Measurements from ENCODE around the gene VAV1. TPM values are rescaled to one million over a fixed set of nuclear protein-coding genes. Genes with fewer than 3 reads are reported as not detected.

VAV1 gene
- total and polyA plus RNA-seq, 9 of the 15 experiments (the other 6 are each of a cell fraction or from before 2014, with no cell fraction given), result 0.46 to 20.1 (median 11.1) TPM

DNA sequence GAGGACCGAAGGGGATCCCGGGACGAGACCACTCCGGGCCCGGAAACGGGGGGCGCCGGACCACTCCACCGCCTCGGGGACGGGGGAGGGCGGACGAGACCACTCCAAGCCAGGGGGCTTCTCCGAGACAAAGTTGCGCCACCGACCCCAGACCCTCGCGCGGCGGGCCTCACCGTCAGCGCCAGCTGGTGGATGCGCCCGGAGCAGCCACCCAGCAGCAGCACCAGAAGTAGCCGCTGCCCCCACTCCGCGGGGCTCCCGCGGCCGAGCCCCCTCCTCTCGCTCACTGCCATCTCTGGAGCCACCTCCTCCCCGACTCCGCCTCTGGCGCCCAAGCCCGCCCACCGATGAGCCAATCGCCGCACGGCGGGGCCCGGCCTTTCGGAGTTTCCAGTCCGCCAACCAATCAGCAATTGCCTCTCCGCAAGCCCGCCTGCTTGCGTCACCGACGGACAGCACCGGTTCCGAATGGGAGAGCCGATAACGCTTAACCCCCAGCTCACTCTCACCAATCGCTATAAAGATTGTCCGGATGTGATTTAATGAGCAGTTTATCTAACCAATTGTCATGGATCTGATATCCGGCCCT, 35.1 kb upstream of the VAV1 start, which contains the start of gene GPR108 (continued):
- TF ChIP-seq, protein P1, sequence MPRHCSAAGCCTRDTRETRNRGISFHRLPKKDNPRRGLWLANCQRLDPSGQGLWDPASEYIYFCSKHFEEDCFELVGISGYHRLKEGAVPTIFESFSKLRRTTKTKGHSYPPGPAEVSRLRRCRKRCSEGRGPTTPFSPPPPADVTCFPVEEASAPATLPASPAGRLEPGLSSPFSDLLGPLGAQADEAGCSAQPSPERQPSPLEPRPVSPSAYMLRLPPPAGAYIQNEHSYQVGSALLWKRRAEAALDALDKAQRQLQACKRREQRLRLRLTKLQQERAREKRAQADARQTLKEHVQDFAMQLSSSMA (CRISPR knock-in tag; IDR thresholded peaks at IDR 0.05), result no peak
- no peak for TF ChIP-seq TARDBP (IDR thresholded peaks at IDR 0.05)
- no peak for TF ChIP-seq MTA2 (IDR thresholded peaks at IDR 0.05; ENCODE audit: low read depth)
- no peak for TF ChIP-seq ZFP36 (IDR thresholded peaks at IDR 0.05; ENCODE audit: low read depth, low read length, partially characterized antibody)
- TF ChIP-seq TSC22D4 (tag; IDR thresholded peaks at IDR 0.05), result no peak
- TF ChIP-seq MAFF (IDR thresholded peaks at IDR 0.05; ENCODE audit: low read length), result peak; percentile 56; the same call in 1 of the 2 replicates
- no peak for TF ChIP-seq ZNF133 (CRISPR knock-in tag; IDR thresholded peaks at IDR 0.05)
- no peak for TF ChIP-seq NBN (IDR thresholded peaks at IDR 0.05; ENCODE audit: low read depth)
- TF ChIP-seq, protein P2, sequence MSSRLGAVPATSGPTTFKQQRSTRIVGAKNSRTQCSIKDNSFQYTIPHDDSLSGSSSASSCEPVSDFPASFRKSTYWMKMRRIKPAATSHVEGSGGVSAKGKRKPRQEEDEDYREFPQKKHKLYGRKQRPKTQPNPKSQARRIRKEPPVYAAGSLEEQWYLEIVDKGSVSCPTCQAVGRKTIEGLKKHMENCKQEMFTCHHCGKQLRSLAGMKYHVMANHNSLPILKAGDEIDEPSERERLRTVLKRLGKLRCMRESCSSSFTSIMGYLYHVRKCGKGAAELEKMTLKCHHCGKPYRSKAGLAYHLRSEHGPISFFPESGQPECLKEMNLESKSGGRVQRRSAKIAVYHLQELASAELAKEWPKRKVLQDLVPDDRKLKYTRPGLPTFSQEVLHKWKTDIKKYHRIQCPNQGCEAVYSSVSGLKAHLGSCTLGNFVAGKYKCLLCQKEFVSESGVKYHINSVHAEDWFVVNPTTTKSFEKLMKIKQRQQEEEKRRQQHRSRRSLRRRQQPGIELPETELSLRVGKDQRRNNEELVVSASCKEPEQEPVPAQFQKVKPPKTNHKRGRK (tag; IDR thresholded peaks at IDR 0.05), result no peak
- TF ChIP-seq SRSF1 (IDR thresholded peaks at IDR 0.05; ENCODE audit: low read depth, low read length), result no peak
- no peak for TF ChIP-seq HNRNPH1 (optimal IDR thresholded peaks at IDR 0.05; ENCODE audit: low read depth, low read length)
- TF ChIP-seq FOXK2 (conservative IDR thresholded peaks at IDR 0.05 in 1 of 2, IDR thresholded peaks at IDR 0.05 in 1 of 2; ENCODE audit: low read depth in 2 of 2), result peak in 1 of 2 experiments; percentile 100; a peak in 2 of 4 replicates
- TF ChIP-seq, protein P3, sequence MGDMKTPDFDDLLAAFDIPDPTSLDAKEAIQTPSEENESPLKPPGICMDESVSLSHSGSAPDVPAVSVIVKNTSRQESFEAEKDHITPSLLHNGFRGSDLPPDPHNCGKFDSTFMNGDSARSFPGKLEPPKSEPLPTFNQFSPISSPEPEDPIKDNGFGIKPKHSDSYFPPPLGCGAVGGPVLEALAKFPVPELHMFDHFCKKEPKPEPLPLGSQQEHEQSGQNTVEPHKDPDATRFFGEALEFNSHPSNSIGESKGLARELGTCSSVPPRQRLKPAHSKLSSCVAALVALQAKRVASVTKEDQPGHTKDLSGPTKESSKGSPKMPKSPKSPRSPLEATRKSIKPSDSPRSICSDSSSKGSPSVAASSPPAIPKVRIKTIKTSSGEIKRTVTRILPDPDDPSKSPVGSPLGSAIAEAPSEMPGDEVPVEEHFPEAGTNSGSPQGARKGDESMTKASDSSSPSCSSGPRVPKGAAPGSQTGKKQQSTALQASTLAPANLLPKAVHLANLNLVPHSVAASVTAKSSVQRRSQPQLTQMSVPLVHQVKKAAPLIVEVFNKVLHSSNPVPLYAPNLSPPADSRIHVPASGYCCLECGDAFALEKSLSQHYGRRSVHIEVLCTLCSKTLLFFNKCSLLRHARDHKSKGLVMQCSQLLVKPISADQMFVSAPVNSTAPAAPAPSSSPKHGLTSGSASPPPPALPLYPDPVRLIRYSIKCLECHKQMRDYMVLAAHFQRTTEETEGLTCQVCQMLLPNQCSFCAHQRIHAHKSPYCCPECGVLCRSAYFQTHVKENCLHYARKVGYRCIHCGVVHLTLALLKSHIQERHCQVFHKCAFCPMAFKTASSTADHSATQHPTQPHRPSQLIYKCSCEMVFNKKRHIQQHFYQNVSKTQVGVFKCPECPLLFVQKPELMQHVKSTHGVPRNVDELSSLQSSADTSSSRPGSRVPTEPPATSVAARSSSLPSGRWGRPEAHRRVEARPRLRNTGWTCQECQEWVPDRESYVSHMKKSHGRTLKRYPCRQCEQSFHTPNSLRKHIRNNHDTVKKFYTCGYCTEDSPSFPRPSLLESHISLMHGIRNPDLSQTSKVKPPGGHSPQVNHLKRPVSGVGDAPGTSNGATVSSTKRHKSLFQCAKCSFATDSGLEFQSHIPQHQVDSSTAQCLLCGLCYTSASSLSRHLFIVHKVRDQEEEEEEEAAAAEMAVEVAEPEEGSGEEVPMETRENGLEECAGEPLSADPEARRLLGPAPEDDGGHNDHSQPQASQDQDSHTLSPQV (IDR thresholded peaks at IDR 0.05), result no peak
- no peak for TF ChIP-seq TFAM (CRISPR knock-in tag; conservative IDR thresholded peaks at IDR 0.05)
- TF ChIP-seq, protein P4, sequence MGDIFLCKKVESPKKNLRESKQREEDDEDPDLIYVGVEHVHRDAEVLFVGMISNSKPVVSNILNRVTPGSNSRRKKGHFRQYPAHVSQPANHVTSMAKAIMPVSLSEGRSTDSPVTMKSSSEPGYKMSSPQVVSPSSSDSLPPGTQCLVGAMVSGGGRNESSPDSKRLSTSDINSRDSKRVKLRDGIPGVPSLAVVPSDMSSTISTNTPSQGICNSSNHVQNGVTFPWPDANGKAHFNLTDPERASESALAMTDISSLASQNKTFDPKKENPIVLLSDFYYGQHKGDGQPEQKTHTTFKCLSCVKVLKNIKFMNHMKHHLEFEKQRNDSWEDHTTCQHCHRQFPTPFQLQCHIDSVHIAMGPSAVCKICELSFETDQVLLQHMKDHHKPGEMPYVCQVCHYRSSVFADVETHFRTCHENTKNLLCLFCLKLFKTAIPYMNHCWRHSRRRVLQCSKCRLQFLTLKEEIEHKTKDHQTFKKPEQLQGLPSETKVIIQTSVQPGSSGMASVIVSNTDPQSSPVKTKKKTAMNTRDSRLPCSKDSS (IDR thresholded peaks at IDR 0.05; ENCODE audit: low read depth, partially characterized antibody), result no peak
- TF ChIP-seq CCNT2 (IDR thresholded peaks at IDR 0.05; ENCODE audit: borderline replicate concordance, extremely low read depth, insufficient read length, low read depth, low read length), result peak; percentile 86
- peak; percentile 94 for TF ChIP-seq SP1 (CRISPR knock-in tag; IDR thresholded peaks at IDR 0.05)
- no peak for TF ChIP-seq RBM34 (IDR thresholded peaks at IDR 0.05; ENCODE audit: borderline replicate concordance, insufficient read depth, low read length)
- TF ChIP-seq ZNF140 (CRISPR knock-in tag; IDR thresholded peaks at IDR 0.05), result no peak
- no peak for TF ChIP-seq ZNF445 (CRISPR knock-in tag; IDR thresholded peaks at IDR 0.05; ENCODE audit: low read depth)
- TF ChIP-seq NCOA4 (IDR thresholded peaks at IDR 0.05; ENCODE audit: partially characterized antibody), result no peak
- no peak for TF ChIP-seq ZNF134 (CRISPR knock-in tag; conservative IDR thresholded peaks at IDR 0.05)

Data from K562 (cell line).